ENCODE results near the gene GRSF1.

GRSF1 gene

GRCh38 chr4:70816894-70817293, 22.8 kb downstream of the GRSF1 start:
- Histone ChIP-seq H4K91ac (ENCODE audit: low read depth, low read length, poor library complexity) (no peak overlapping the region), H3K27ac (replicated peaks; ENCODE audit: low read length) (no peak overlapping the region), H3K27me3 (ENCODE audit: control insufficient read depth in 3 of 3, insufficient read depth in 3 of 3, low read depth in 1 of 3, low read length in 3 of 3) (no peaks in the 10 kb centered on the region), H3K18ac (ENCODE audit: low read length) (no peak overlapping the region), H2BK120ac (ENCODE audit: low read depth, low read length) (no peak overlapping the region), H3K4me1 (ENCODE audit: control insufficient read depth in 2 of 2, insufficient read depth in 1 of 2, low read depth in 1 of 2, low read length in 2 of 2) (no peaks in the 10 kb centered on the region), H2BK15ac (ENCODE audit: low read length) (no peak overlapping the region), H2AFZ (ENCODE audit: low read length) (no peak overlapping the region), H4K8ac (ENCODE audit: low read depth, low read length) (no peak overlapping the region), H2AK5ac (ENCODE audit: low read depth, low read length) (no peak overlapping the region), H3K4ac (ENCODE audit: low read length) (no peak overlapping the region), H3K79me1 (ENCODE audit: low read depth, low read length) (no peaks in the 10 kb centered on the region), H3K4me2 (ENCODE audit: insufficient read depth, low read length, poor library complexity, severe bottlenecking) (no peak overlapping the region), H3K4me3 (ENCODE audit: low read length in 2 of 2) (no peak overlapping the region), H2BK5ac (ENCODE audit: low read length) (no peak overlapping the region), H3K36me3 (replicated peaks in 1 of 2; ENCODE audit: control insufficient read depth in 2 of 2, insufficient read depth in 2 of 2, low read length in 2 of 2) (peaks cover 3 to 53% of the 10 kb centered on the region in 2 donors), H3K23ac (ENCODE audit: low read depth, low read length, poor library complexity) (no peak overlapping the region), H2BK12ac (ENCODE audit: low read length) (no peak overlapping the region), H3K9ac (ENCODE audit: low read depth, low read length, poor library complexity) (no peak overlapping the region), H3K14ac (ENCODE audit: low read length) (no peak overlapping the region), H3K9me3 (replicated peaks in 1 of 2; ENCODE audit: control insufficient read depth in 2 of 2, insufficient read depth in 1 of 2, low read depth in 1 of 2, low read length in 2 of 2) (no peaks in the 10 kb centered on the region)
- DNase-seq (ENCODE audit: low spot score), result no peak
- WGBS, 2 donors (ENCODE audit: extremely low coverage in 2 of 2, insufficient read length in 2 of 2, insufficient replicate concordance in 1 of 2), result no CpG with 5 or more reads among the region's 2 CpGs

GRCh38 chr4:70815370-70815769, 24.3 kb downstream of the GRSF1 start:
- H2BK5ac ChIP-seq (ENCODE audit: low read length), result no peak overlapping the region
- no peak overlapping the region for H3K14ac ChIP-seq (ENCODE audit: low read length)

GRCh38 chr4:70808151-70808550, 31.5 kb downstream of the GRSF1 start:
- WGBS, 2 donors (ENCODE audit: extremely low coverage in 2 of 2, insufficient read length in 2 of 2, insufficient replicate concordance in 1 of 2), result no CpG with 5 or more reads among the region's 1 CpG
- no peak for DNase-seq (ENCODE audit: low spot score)

More at GRCh38 chr4:70815370-70815769, 24.3 kb downstream of the GRSF1 start:
- Histone ChIP-seq H2BK12ac (ENCODE audit: low read length) (no peak overlapping the region), H3K18ac (ENCODE audit: low read length) (no peak overlapping the region), H2BK120ac (ENCODE audit: low read depth, low read length) (no peak overlapping the region), H3K27ac (replicated peaks; ENCODE audit: low read length) (no peak overlapping the region), H3K9ac (ENCODE audit: low read depth, low read length, poor library complexity) (no peak overlapping the region), H3K27me3 (ENCODE audit: control insufficient read depth in 3 of 3, insufficient read depth in 3 of 3, low read depth in 1 of 3, low read length in 3 of 3) (no peaks in the 10 kb centered on the region), H3K23ac (ENCODE audit: low read depth, low read length, poor library complexity) (no peak overlapping the region), H4K8ac (ENCODE audit: low read depth, low read length) (no peak overlapping the region), H2AK5ac (ENCODE audit: low read depth, low read length) (no peak overlapping the region), H3K4me1 (ENCODE audit: control insufficient read depth in 2 of 2, insufficient read depth in 1 of 2, low read depth in 1 of 2, low read length in 2 of 2) (no peaks in the 10 kb centered on the region), H3K4me2 (ENCODE audit: insufficient read depth, low read length, poor library complexity, severe bottlenecking) (no peak overlapping the region), H3K79me1 (ENCODE audit: low read depth, low read length) (no peaks in the 10 kb centered on the region), H2AFZ (ENCODE audit: low read length) (no peak overlapping the region), H4K91ac (ENCODE audit: low read depth, low read length, poor library complexity) (no peak overlapping the region), H3K36me3 (replicated peaks in 1 of 2; ENCODE audit: control insufficient read depth in 2 of 2, insufficient read depth in 2 of 2, low read length in 2 of 2) (peaks cover 0 to 37% of the 10 kb centered on the region in 2 donors), H3K4me3 (ENCODE audit: low read length in 2 of 2) (no peak overlapping the region), H3K4ac (ENCODE audit: low read length) (no peak overlapping the region), H2BK15ac (ENCODE audit: low read length) (no peak overlapping the region), H3K9me3 (replicated peaks in 1 of 2; ENCODE audit: control insufficient read depth in 2 of 2, insufficient read depth in 1 of 2, low read depth in 1 of 2, low read length in 2 of 2) (no peaks in the 10 kb centered on the region)
- WGBS, 2 donors (ENCODE audit: extremely low coverage in 2 of 2, insufficient read length in 2 of 2, insufficient replicate concordance in 1 of 2), result no CpG with 5 or more reads among the region's 1 CpG
- no peak for DNase-seq (ENCODE audit: low spot score)

GRCh38 chr4:70802928-70803580, 36.6 kb downstream of the GRSF1 start:
- Histone ChIP-seq H3K27ac (replicated peaks; ENCODE audit: low read length) (no peak overlapping the region), H2AK5ac (ENCODE audit: low read depth, low read length) (no peak overlapping the region), H3K9ac (ENCODE audit: low read depth, low read length, poor library complexity) (no peak overlapping the region), H3K4me2 (ENCODE audit: insufficient read depth, low read length, poor library complexity, severe bottlenecking) (no peak overlapping the region), H3K18ac (ENCODE audit: low read length) (no peak overlapping the region), H3K4ac (ENCODE audit: low read length) (no peak overlapping the region), H2BK15ac (ENCODE audit: low read length) (no peak overlapping the region), H2BK12ac (ENCODE audit: low read length) (no peak overlapping the region), H2BK120ac (ENCODE audit: low read depth, low read length) (no peak overlapping the region), H3K36me3 (replicated peaks in 1 of 2; ENCODE audit: control insufficient read depth in 2 of 2, insufficient read depth in 2 of 2, low read length in 2 of 2) (peaks cover 5 to 92% of the 10 kb centered on the region in 2 donors), H3K27me3 (ENCODE audit: control insufficient read depth in 3 of 3, insufficient read depth in 3 of 3, low read depth in 1 of 3, low read length in 3 of 3) (no peaks in the 10 kb centered on the region), H3K4me1 (ENCODE audit: control insufficient read depth in 2 of 2, insufficient read depth in 1 of 2, low read depth in 1 of 2, low read length in 2 of 2) (no peaks in the 10 kb centered on the region), H2AFZ (ENCODE audit: low read length) (no peak overlapping the region), H3K14ac (ENCODE audit: low read length) (no peak overlapping the region), H2BK5ac (ENCODE audit: low read length) (no peak overlapping the region), H3K4me3 (ENCODE audit: low read length in 2 of 2) (no peak overlapping the region), H4K91ac (ENCODE audit: low read depth, low read length, poor library complexity) (no peak overlapping the region), H3K79me1 (ENCODE audit: low read depth, low read length) (no peaks in the 10 kb centered on the region), H3K23ac (ENCODE audit: low read depth, low read length, poor library complexity) (no peak overlapping the region), H4K8ac (ENCODE audit: low read depth, low read length) (no peak overlapping the region), H3K9me3 (replicated peaks in 1 of 2; ENCODE audit: control insufficient read depth in 2 of 2, insufficient read depth in 1 of 2, low read depth in 1 of 2, low read length in 2 of 2) (no peaks in the 10 kb centered on the region)
- DNase-seq (ENCODE audit: low spot score), result no peak
- WGBS, 2 donors (ENCODE audit: extremely low coverage in 2 of 2, insufficient read length in 2 of 2, insufficient replicate concordance in 1 of 2), result no CpG with 5 or more reads among the region's 5 CpGs

More at GRCh38 chr4:70808151-70808550, 31.5 kb downstream of the GRSF1 start:
- no peak overlapping the region for H2BK5ac ChIP-seq (ENCODE audit: low read length)
- H2BK12ac ChIP-seq (ENCODE audit: low read length), result no peak overlapping the region
- no peaks in the 10 kb centered on the region for H3K79me1 ChIP-seq (ENCODE audit: low read depth, low read length)
- H2BK120ac ChIP-seq (ENCODE audit: low read depth, low read length), result no peak overlapping the region
- no peak overlapping the region for H3K14ac ChIP-seq (ENCODE audit: low read length)
- H3K36me3 ChIP-seq (replicated peaks in 1 of 2; ENCODE audit: control insufficient read depth in 2 of 2, insufficient read depth in 2 of 2, low read length in 2 of 2), result peaks cover 3 to 54% of the 10 kb centered on the region in 2 donors
- no peak overlapping the region for H2AFZ ChIP-seq (ENCODE audit: low read length)
- no peaks in the 10 kb centered on the region for H3K4me1 ChIP-seq (ENCODE audit: control insufficient read depth in 2 of 2, insufficient read depth in 1 of 2, low read depth in 1 of 2, low read length in 2 of 2)
- no peak overlapping the region for H3K18ac ChIP-seq (ENCODE audit: low read length)
- H3K27ac ChIP-seq (replicated peaks; ENCODE audit: low read length), result no peak overlapping the region
- no peak overlapping the region for H3K23ac ChIP-seq (ENCODE audit: low read depth, low read length, poor library complexity)
- no peak overlapping the region for H3K9ac ChIP-seq (ENCODE audit: low read depth, low read length, poor library complexity)
- no peaks in the 10 kb centered on the region for H3K27me3 ChIP-seq (ENCODE audit: control insufficient read depth in 3 of 3, insufficient read depth in 3 of 3, low read depth in 1 of 3, low read length in 3 of 3)
- H3K4me3 ChIP-seq (ENCODE audit: low read length in 2 of 2), result no peak overlapping the region
- no peaks in the 10 kb centered on the region for H3K9me3 ChIP-seq (replicated peaks in 1 of 2; ENCODE audit: control insufficient read depth in 2 of 2, insufficient read depth in 1 of 2, low read depth in 1 of 2, low read length in 2 of 2)
- H3K4me2 ChIP-seq (ENCODE audit: insufficient read depth, low read length, poor library complexity, severe bottlenecking), result no peak overlapping the region
- H4K91ac ChIP-seq (ENCODE audit: low read depth, low read length, poor library complexity), result no peak overlapping the region
- H4K8ac ChIP-seq (ENCODE audit: low read depth, low read length), result no peak overlapping the region
- H3K4ac ChIP-seq (ENCODE audit: low read length), result no peak overlapping the region
- H2BK15ac ChIP-seq (ENCODE audit: low read length), result no peak overlapping the region
- H2AK5ac ChIP-seq (ENCODE audit: low read depth, low read length), result no peak overlapping the region
